ENCODE data around the gene MFSD6. TPM values are rescaled to one million over a fixed set of nuclear protein-coding genes. Genes with fewer than 3 reads are reported as not detected.
"Not testable (repeated sequence)": the region's sequence is repeated elsewhere in the genome, so short reads cannot be mapped to it uniquely, and the experiment has no call there.

Gene MFSD6
- 30.2 and 32.3 TPM in 2 replicates for total RNA-seq

DNA sequence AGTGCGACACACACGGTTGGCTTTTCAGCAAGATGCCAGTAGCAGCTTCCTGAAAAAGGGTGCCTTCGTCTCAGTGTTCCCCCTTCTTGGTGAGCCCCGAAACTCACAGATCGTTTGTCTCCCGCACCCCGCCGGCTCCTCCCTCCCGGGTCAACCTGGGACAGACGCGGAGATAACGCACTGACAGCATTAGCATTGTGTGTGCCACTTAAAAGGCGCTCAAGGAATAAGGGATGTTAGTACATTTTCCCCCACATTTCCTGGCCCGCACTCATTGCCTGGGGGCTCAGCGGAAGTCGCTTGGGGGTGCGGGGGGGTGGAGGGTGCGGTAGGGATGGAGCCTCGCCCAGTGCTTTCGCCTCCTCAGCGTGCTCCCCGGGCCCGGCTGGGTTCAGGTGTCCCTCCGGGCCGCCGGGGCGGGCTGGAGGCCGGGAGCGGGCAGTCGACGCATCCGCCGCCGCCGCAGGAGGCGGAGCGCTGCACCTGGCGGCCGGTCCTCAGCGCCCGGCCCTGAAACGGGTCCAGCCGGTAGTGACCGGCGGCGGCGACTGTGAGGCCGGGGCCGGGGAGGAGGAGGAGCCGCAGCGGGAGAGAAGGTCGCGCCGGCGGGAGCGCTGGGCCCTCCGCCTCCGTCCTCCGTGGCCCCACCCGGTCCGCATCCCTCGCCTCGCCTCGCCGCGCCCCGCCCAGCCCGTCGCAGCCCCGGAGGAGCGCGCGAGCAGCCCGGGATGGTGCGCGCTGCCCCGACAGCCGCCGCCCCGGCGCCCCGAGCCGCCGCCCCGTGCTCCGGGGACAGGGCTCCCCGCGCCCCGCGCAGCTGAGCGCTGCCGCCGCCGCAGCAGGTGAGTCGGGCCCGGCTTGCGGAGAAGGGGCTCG, at the start of gene MFSD6:
Gene MFSD6 (plus strand): TSS at position 694 of the 876 bp plus-strand sequence. CDS start 27,675 bp downstream, outside the sequence.
- no peak for DNase-seq (ENCODE audit: low read depth)

DNA sequence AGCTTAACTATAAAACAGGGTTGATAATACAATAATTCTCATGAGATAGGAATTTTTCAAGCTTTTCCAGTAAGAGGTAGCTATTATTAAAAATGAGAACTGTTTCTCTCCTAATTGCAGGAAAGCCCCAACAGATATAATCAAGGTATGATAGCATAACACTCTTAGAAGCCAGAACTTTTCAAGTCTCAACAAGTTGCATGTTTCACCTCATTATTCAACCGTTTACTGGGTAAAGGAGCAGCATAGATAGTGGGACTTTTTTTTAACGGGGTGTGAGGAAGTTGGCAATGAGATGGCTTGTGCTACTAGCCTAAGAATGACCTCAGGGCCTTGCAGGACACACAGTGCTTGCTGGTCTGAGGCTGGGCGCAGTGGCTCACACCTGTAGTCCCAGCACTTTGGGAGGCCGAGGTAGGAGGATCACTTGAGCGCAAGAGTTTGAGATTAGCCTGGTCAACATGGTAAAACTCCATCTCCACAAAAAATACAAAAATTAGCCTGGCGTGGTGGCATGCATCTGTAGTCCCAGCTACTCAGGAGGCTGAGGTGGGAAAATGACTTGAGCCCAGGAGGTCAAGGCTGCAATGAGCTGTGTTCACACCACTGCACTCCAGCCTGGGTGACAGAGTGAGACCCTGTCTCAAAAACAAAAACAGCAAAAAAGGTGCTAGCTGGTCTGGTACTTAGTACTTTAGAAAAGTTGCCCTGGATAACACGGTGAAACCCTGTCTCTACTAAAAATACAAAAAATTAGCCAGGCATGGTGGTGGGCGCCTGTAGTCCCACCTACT, 49.3 kb upstream of the MFSD6 start:
- DNase-seq (ENCODE audit: low read depth) = not testable (repeated sequence)

DNA sequence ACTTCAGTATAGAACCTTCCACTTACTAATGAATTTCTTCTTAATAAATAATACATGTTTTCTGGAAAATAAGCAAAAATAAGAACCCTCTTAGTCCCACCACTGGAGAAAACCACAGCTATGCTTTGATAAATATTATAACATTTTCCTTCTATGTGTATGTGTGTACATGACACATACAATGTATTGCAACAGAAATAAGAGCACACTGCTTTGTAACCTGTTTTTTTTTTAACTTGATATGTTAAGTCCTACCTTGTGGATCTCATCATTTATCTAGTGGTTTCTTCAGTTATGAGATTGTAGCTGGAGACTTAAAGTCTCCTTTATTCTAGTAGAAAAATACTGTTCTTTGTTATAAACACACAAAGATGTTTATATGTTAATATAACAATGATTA, 47.6 kb upstream of the MFSD6 start:
- DNase-seq (ENCODE audit: low read depth) = no peak

DNA sequence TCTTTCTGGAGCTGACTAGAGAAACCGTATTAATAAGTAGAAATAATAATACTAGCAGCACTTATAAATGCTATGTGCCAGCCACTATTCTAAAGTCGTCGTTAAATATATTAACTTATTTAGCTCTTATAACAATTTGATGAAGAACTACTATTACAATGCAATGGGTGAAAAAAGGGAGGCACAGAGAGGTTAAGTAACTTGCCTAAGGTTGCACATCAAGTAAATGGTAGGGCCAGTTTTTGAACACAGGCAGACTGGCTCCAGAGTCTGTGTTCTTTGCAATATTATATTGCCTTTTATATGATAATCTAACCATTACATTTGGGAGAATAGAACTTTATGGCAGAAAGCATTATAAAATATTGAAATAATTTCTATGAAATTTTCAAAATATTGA, 47.2 kb upstream of the MFSD6 start:
- DNase-seq (ENCODE audit: low read depth) = no peak

DNA sequence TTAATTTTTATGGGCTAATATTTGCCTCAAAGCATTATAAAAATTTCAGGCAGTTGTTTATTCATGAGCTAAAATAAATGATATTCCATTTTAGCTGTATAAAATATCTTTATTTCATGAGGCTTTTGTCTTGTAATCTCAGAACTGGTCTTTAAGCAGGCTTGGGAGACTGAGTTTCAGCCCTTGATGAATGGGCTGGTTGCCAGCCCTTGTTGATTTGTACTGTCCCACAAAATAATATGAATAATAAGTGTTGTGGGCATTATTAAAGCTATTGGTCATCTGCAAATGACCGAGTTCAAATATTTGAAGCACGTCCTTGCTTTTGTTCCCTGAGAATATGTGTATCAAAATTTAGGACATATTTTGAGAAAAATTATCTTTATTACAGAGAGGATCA, 46.6 kb upstream of the MFSD6 start:
- no peak for DNase-seq (ENCODE audit: low read depth)

DNA sequence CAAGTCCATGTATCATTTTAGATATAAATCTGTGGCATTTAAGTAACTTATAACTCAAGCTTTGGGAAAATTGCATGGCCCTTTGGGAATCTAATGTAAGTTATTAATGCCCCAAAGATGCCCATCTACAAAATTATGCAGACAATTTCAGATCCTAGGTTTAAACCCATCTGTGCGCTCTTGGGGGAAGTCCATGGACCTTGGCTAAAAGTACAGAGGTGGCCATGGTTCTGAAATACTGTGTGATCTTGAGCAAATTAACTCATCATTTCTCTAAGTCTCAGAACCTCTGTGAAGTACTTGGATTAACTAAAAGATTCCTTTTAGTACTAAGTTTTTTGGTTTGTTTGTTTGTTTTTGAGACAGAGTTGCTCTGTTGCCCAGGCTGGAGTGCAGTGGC, 45.3 kb upstream of the MFSD6 start:
- DNase-seq (ENCODE audit: low read depth) = no peak

DNA sequence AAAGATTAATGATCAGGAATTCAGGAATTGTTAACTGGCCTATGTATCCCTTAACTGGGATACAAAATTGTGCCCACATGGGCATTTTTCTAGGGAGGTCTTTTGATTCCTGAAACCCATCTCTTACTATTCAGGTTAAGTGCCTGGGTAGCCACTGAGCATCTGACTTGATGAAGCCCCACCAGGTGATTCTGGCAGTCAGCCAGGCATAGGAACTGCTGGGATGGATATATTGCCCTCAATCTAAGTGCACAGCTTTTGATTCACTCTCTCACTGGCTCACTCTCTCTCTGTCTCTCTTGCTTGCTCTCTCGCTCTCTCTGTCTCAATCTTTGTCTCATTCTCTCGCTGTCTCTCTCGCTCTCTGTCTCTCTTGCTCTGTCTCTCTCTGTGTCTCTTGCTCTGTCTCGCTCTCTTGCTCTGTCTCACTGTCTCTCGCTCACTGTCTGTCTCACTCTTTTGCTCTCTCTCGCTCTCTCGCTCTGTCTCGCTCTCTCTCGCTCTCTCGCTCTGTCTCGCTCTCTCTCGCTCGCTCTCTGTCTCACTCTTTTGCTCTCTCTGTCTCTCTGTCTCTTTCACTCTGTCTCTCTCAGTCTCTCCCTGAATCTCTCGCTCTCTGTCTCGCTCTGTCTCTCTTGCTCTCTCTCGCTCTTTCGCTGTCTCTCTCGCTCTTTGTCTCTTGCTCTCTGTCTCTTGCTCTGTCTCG, 42.5 kb upstream of the MFSD6 start:
- DNase-seq (ENCODE audit: low read depth) = no peak

DNA sequence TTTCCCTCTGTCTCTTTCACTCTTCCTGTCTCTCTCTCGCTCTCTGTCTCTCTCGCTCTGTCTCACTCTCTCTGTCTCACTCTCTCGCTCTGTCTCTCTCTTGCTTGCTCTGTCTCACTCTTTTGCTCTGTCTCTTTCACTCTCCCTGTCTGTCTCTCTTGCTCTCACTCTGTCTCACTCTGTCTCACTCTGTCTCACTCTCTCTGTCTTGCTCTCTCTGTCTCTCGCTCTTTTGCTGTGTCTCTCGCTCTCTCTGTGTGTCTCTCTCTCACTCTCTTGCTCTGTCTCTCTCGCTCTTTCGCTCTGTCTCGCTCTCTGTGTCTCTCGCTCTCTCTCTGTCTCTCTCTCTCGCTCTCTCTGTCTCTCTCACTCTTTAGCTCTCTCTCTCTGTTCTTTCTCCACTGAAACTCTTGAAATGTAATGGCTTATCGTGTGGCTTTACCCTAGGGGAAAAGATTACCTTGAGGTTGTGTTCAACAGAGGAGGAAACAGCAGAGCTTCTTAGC, 41.9 kb upstream of the MFSD6 start:
- no peak for DNase-seq (ENCODE audit: low read depth)

DNA sequence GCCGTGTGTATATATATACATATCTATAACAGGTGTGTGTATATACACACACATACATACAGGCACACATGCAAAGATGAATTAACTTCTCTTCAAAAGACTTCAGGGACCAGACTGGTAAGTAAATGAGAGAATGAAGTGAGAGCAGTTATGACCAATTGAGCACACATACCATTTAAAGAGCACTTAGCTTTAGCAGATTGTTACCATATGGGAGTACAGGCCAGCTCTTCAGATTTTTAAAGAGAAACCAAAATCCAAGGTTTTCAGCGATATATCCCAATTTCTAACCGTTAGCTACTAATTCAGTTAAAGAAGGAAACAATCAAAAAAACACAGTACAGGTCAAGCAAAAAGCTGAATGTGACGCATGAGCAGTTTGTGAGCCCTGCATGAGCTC, 41.1 kb upstream of the MFSD6 start:
- DNase-seq (ENCODE audit: low read depth) = no peak

DNA sequence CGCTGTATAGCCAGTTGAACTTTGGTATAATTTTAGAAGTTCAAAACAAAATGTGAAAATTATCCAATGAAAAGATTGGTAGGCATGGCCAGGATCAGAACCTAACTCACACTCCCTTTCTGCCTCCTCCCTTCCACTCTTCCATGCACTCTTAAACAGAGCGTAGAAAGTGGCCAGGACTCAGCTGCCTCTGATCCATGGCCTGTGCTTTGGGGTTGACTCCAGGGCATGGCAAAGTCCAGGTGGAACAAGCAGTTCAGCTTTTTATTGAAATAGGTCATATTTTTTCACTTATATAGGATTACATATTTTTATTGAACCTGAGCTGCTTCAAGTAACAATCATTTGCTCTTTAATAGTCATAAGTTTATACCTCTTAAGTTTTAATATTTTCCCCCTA, 38.5 kb upstream of the MFSD6 start:
- DNase-seq (ENCODE audit: low read depth) = no peak

DNA sequence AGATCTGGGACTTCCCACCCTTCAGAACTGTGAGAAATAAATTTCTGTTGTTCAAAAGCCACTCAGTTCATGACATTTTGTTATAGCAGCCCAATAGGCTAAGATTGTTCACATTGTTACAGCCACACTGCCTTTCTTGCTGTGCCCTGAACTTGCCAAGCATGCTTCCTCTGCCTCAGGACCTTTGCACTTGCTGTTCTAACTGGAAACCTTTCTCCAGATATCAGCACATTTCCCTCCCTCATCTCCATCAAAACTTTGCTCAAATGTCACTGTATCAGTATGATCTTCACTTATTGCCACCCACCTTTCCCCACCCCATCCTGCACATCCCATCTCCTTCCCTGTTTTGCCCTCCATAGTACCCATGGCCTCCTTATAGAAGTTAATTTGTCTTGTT, 32.1 kb upstream of the MFSD6 start:
- DNase-seq (ENCODE audit: low read depth) = no peak

DNA sequence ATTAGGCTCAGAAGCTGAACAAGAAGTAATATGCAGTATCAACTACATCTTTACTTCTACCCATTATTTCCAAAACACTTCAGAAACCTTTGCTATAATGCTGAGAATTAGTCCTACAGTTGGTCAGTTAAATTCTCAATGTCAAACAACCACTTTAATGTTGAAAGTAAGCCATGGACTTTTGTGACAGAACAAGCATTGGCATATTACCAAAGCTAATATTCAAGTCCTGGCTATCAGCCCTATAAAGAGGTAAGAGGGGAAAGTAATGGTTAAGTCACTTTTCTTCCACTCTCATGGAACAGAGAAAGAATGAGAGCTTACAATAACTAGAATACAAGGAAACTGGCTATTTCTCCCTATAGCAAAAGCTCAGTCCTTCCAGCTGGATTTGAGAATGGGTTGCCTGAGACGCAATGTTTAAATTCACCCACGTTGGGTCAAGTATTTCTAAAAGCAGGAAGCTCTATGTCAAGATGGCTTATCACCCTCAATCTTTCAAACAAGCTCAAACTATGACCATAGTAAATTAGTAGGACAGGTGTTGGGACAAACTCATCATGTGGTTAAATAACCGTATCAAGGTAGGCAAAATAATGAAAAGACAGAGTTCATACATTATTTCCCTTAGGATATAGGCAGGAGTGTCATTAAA, 31.4 kb upstream of the MFSD6 start:
- no peak for DNase-seq (ENCODE audit: low read depth)

DNA sequence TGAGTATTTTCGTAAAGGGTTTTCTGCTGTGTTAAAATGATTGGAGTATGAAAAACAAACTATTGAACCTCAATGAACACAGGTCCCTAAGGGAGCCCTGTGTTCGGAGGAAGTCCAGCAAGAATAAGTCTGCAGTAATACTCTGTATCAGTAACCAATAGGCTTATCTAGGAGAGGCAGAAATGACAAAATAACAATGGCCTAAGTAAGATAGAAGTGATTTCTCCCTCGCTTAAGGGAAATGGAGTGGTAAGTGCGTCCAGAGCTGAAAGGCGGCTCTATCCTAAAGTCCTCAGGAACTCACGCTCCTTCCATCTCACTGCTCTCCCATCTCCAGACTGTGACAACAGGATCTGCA, 29.3 kb upstream of the MFSD6 start:
- no peak for DNase-seq (ENCODE audit: low read depth)

DNA sequence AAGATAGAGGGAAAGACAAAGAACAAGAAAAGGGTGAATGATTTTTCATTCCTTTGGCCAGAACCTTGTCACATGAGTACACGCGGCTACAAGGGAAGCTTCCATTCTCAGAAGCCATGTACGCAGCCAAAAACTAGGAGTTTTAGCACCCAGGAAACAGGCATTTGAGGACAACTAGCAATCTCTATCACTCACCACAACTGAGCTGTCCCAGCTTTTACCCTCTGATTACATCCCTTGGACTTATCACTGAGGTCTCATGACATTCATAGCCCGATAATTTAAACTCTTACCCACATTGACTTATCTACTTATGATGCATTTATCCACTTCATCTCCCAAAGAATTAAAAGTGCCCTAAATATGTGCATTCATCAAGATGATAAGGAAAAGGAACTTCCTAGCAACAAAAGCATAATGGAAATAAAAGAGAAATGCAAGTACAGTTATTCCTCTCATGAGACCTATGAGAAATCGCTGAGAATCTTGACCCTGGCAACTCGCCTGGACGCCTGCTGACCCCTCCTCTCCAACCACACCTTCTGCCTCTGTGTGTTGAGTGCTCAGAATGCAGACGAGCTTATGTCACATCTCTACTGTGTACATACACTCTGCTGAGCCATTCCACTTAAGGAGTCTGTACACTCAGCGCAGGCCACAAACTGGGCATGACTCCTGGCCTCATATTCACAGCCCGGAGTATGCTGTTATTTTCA, 28.7 kb upstream of the MFSD6 start:
- no peak for DNase-seq (ENCODE audit: low read depth)

DNA sequence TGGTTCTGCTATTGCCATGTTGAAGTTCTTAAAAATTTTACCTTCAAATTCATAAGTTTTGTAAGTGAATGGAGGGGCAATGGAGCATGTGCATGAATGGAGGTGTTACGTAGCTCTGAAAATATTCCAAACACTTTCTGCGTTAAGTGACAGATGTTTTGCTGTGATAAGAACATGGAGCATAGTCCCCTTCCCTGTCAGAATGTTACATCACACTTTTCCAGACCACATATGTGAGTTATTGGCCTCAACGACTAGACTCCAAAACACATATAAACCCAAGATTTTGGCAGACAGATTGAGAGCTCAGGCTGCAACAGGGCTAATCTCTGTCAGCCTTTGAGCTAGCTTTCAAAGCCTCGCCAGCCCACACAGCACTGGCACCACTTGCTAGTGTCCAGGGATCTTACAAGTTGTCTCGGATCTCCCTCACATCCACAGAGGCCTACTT, 27.2 kb upstream of the MFSD6 start:
- no peak for DNase-seq (ENCODE audit: low read depth)

DNA sequence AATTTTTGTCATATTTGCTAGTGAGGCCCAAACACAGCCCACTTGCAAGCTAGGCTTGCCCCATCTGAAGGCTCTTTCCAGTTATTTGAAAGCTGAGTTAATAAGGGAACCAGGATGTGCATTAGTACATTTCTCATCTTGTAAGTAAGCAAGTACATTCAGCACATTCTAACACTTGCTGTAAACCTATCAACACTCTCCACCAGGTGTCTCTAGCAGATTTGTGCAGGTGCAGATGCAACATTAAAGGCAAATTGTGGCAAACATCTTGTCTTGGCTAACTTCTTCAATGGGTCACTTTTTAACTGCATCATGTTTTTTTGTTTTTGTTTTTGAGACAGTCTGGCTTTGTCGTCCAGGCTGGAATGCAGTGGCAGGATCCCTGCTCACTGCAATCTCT, 25.3 kb upstream of the MFSD6 start:
- peak; percentile 88 for DNase-seq (ENCODE audit: low read depth)

DNA sequence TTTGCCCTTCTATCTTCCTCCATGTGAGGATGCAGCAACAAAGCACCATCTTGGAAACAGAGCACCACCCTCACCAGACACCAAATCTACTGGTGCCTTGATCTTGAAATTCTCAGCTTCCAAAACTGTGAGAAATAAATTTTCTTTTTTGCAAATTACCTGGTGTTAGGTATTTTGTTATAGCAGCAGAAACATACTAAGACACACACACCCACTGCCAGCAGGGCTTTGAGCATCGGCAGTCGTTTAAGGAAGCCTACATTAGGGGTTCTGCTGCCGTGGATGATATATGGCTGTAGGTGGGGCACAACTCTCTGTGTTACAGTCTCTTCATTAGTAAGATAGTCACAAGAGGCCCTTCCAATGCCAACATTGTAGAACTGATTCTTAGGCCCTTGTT, 20.7 kb upstream of the MFSD6 start:
- DNase-seq (ENCODE audit: low read depth) = no peak

DNA sequence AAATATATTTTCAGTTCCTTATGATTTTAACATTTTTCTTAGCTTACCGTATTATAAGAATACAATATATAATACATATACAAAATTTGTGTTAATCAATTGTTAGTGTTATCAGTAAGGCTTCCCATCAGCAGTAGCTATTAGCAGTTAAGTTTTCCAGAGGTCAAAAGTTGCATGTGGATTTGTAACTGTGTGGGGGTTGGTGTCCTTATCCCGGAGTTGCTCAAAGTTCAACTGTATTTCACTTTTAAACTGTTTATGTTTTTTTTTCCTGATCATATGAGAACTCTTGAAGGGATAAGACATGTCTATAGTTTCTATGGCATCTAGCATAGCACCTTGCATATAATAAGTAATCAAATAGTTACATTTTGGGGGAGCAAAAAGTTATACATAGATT, 11.9 kb upstream of the MFSD6 start:
- no peak for DNase-seq (ENCODE audit: low read depth)

DNA sequence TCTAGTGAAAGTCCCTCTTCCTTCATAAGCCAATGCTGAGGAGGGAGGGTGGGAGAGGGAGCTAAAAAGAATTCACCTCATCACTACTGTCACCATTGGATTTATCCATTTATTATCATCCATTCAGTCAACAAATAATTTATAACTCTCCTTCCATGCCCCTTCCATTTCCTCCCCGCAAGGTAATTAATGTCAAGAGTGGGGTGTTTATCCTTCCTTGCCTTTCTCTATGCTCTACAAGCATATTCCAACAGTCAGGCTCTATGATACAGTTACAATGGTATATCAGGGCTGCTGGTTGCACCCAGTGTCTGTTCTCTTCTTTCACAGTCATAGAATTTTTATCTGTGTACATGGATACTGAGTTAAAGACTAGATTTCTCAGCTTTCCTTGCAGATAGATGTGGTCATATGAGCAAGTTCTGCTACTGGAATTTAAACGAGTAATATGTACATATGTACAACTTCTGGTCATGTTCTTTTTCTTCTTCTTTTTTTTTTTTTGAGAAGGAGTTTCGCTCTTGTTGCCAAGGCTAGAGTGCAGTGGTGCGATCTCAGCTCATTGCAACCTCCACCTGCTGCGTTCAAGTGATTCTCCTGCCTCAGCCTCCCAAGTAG, 5.1 kb upstream of the MFSD6 start:
- DNase-seq (ENCODE audit: low read depth) = no peak

DNA sequence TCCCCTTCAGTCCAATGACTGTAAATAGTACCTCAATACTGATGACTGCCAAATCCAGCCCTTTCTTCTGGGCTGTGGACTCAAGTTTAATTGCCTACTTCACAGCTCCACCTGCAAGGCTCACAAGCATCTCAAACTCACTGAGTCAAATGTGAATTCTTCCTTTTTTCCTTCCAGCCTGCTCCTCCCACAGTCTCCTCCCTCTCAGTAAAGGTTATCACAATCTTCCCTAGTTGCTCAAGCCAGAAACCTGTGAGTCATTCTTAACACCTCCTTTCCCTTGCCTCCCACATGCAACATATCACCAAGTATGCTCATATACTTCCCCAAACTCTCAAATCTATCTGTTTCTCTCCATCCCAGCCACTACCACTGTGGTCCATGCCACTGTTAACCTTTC, 3.7 kb upstream of the MFSD6 start:
- peak; percentile 66 for DNase-seq (ENCODE audit: low read depth)

DNA sequence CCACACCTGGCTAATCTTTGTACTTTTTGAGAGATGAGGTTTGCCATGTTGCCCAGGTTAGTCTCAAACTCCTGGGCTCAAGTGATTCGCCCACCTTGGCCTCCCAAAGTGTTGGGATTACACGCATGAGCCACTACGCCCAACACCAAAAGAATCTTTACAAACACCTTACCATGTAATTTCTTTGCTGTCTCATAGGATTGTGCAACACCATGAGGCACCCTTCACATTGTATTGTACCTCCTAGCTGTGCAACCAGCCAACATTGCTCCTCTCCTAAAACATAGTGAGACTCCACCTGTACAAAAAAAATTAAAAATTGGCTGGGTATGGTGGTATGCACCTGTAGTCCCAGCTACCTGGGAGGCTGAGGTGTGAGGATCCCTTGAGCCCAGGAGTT, 3.1 kb upstream of the MFSD6 start:
- DNase-seq (ENCODE audit: low read depth) = peak; percentile 23
